Skeletal muscle cell (primary cell): ENCODE measurements around the gene DOK1.
"Not testable (repeated sequence)": the region's sequence is repeated elsewhere in the genome, so short reads cannot be mapped to it uniquely, and the experiment has no call there.

Experiments used
- DNase-seq: peaks from one replicate; pipeline ENCODE4 v3.0.0-alpha.2; 2010; ENCODE audit warnings: low read depth
- H3K4me3 ChIP-seq: 2 replicates; pipeline ENCODE4 v1.5.1; 2011; ENCODE audit warnings: low read depth, mild to moderate bottlenecking, control low read depth, low read length, moderate library complexity

Gene DOK1

GRCh38 chr2:74542978-74543377, 11.5 kb upstream of the DOK1 start:
- H3K4me3 ChIP-seq = no peak overlapping the region
- DNase-seq = no peak

GRCh38 chr2:74544634-74545033, 9.9 kb upstream of the DOK1 start:
- DNase-seq = no peak
- H3K4me3 ChIP-seq = no peak overlapping the region

- DNase-seq = no peak
- no peak overlapping the region for H3K4me3 ChIP-seq
Observed at GRCh38 chr2:74546004-74546403, 8.5 kb upstream of the DOK1 start.

- H3K4me3 ChIP-seq = peak overlapping the region; percentile 64
- DNase-seq = no peak
Observed at GRCh38 chr2:74548285-74548899, 6.1 kb upstream of the DOK1 start.

- peak overlapping the region; percentile 64 for H3K4me3 ChIP-seq
- DNase-seq = no peak
Observed at GRCh38 chr2:74548900-74549826, 5.4 kb upstream of the DOK1 start.

GRCh38 chr2:74550231-74550630, 4.3 kb upstream of the DOK1 start:
- H3K4me3 ChIP-seq = no peak overlapping the region
- DNase-seq = no peak

- H3K4me3 ChIP-seq = no peak overlapping the region
- no peak for DNase-seq
Observed at GRCh38 chr2:74551530-74551929, 3.0 kb upstream of the DOK1 start.

GRCh38 chr2:74551942-74552913, 2.3 kb upstream of the DOK1 start:
- H3K4me3 ChIP-seq = peak overlapping the region; percentile 93
- DNase-seq = no peak

GRCh38 chr2:74552914-74553811, 1.4 kb upstream of the DOK1 start:
- peak overlapping the region; percentile 93 for H3K4me3 ChIP-seq
- DNase-seq = no peak

GRCh38 chr2:74554820-74555531, 456 bp downstream of the DOK1 start:
- DNase-seq = no peak
- peak overlapping the region; percentile 93 for H3K4me3 ChIP-seq

- H3K4me3 ChIP-seq = peak overlapping the region; percentile 93
- no peak for DNase-seq
Observed at GRCh38 chr2:74555610-74556103, 1.1 kb downstream of the DOK1 start.

- H3K4me3 ChIP-seq = no peak overlapping the region
- no peak for DNase-seq
Observed at GRCh38 chr2:74556159-74556558, 1.6 kb downstream of the DOK1 start.

GRCh38 chr2:74556831-74557370, 2.4 kb downstream of the DOK1 start:
- DNase-seq = no peak
- no peak overlapping the region for H3K4me3 ChIP-seq

GRCh38 chr2:74558284-74559230, 4.0 kb downstream of the DOK1 start:
- H3K4me3 ChIP-seq = no peak overlapping the region
- no peak for DNase-seq

- no peak overlapping the region for H3K4me3 ChIP-seq
- DNase-seq = no peak
Observed at GRCh38 chr2:74559912-74560311, 5.4 kb downstream of the DOK1 start.

- no peak overlapping the region for H3K4me3 ChIP-seq
- DNase-seq = no peak
Observed at GRCh38 chr2:74560591-74560990, 6.1 kb downstream of the DOK1 start.

GRCh38 chr2:74561022-74561421, 6.5 kb downstream of the DOK1 start:
- not testable (repeated sequence) for DNase-seq

More at GRCh38 chr2:74561022-74561421, 6.5 kb downstream of the DOK1 start:
- H3K4me3 ChIP-seq = not testable (repeated sequence)
